Stomach (tissue), 9 donors: ENCODE results near the gene DGCR2. TPM values are rescaled to one million over a fixed set of nuclear protein-coding genes. Genes with fewer than 3 reads are reported as not detected.
"Not testable (repeated sequence)": the region's sequence is repeated elsewhere in the genome, so short reads cannot be mapped to it uniquely, and the experiment has no call there.

Experiments used
- DNase-seq, 2 donors: peaks; one replicate each; pipeline versions ENCODE4 v3.0.0 to v3.0.0-alpha.2; 2013 to 2019
- H3K27ac ChIP-seq, 5 donors: fragments of 200-600 bp in 4 of 5; sonication (generic) in 4 of 5; one replicate each; pipeline ENCODE4 v1.5.1; 2013 to 2019; ENCODE audit warnings: mild to moderate bottlenecking in 1 of 5, moderate library complexity in 1 of 5
- H3K27me3 ChIP-seq, 3 donors: fragments of 200-600 bp; sonication (generic); one replicate each; pipeline ENCODE4 v1.5.1; 2017 to 2019; ENCODE audit warnings: mixed run types in 1 of 3
- H3K36me3 ChIP-seq, 4 donors: fragments of 200-600 bp; sonication (generic); 1 replicate in 3 of 4; 2 replicates in 1 of 4; pipeline ENCODE4 v1.5.1; 2016 to 2019
- H3K4me1 ChIP-seq, 4 donors: fragments of 200-600 bp; sonication (generic); one replicate each; pipeline ENCODE4 v1.5.1; 2016 to 2019
- H3K4me3 ChIP-seq, 4 donors: fragments of 200-600 bp; sonication (generic) in 3 of 4; one replicate each; pipeline ENCODE4 v1.5.1; 2016 to 2019; ENCODE audit warnings: mild to moderate bottlenecking in 1 of 4
- H3K9me3 ChIP-seq, 4 donors: fragments of 200-600 bp; sonication (generic); one replicate each; pipeline ENCODE4 v1.5.1; 2016 to 2019
- EP300 ChIP-seq: sonication (generic); formaldehyde crosslinking; IDR thresholded peaks from one replicate; pipeline ENCODE4 v1.6.1; 2017; ENCODE audit warnings: antibody characterized with exemption
- POLR2A ChIP-seq, 4 donors: fragments of 450-650 bp; IDR thresholded peaks; one replicate each; pipeline ENCODE4 v1.6.1; 2016; ENCODE audit warnings: antibody characterized with exemption in 4 of 4, control low read depth in 2 of 4, mild to moderate bottlenecking in 1 of 4, moderate library complexity in 1 of 4
- POLR2AphosphoS5 ChIP-seq, 3 donors: sonication (generic); formaldehyde crosslinking; IDR thresholded peaks; one replicate each; pipeline ENCODE4 v1.6.1; 2016; ENCODE audit warnings: antibody characterized with exemption in 3 of 3
- WGBS, 5 donors: extraction: QIAGEN DNeasy Blood & Tissue Kit in 3 of 5; methylation state at CpG; one replicate each; pipeline versions ENCODE4 v1.1.5 to v1.1.7; 2013 to 2018; 5-methylcytosine and 5-hydroxymethylcytosine counted together
- intact Hi-C: fragments of 100-400 bp; cut with DNase I; formaldehyde crosslinking; loops from one replicate; pipeline ENCODE4 v1.15.1; 2023; ENCODE audit warnings: low total_unique reads
- polyA plus RNA-seq, 3 donors: library from polyadenylated mRNA; stranded (reverse); fragments of 200-250 nt; gene quantifications; one replicate each; pipeline ENCODE4 v1.2.3, GENCODE V29; 2013
- total RNA-seq, 5 donors: library from RNA; depleted of rRNA; stranded (reverse); fragments of >200 nt; gene quantifications; one replicate each; pipeline versions ENCODE4 v1.1.0 to v1.2.3, GENCODE V29; 2014 to 2016
- TF ChIP-seq, protein P1 (sequence below), 7 experiments: fragments of 450-650 bp in 4 of 7; fragments of 200-600 bp in 3 of 7; sonication (generic) in 3 of 7; IDR thresholded peaks; one replicate each; pipeline ENCODE4 v1.5.1; 2016 to 2019; ENCODE audit warnings: antibody characterized with exemption in 7 of 7, control low read depth in 2 of 7, mild to moderate bottlenecking in 1 of 7
- donor health status: healthy with polysubstance abuse.
- donor health status: Bipolar disorder and iron deficiency.
- donor health status: healthy.

Gene DGCR2
- total and polyA plus RNA-seq, 8 donors: 5.0 to 75.3 (median 35.6) TPM

DNA sequence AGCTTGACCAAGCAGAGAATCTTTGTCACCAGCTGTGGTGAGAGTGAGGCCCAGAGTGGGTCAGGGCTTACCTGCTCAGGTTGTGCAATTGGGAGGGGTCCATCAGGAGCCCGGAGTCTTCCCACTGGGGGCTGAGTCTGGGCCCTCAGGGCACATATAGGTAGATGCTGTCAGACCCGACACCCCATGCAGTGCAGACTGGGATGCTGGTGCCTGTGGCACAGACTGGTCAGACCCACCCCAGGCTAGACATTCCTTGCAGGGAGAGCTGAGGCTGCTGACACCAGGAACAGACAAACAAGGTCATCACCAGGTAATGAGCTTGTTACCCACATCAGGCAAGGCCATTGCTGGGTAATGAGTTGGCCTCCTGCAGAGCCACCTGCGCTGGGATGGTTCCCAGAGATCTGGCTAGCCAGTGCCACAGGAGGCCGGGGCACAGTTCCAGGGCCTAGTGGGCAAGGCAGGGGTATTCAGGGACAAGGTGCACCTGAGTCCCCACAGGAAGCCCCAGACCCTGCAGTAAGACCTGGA is 97.2 kb downstream of the DGCR2 start:
- 75 to 93% (median 81%) methylated on average over 4 of the region's 4 CpGs; no CpG with 5 or more reads in 1 of the 5 donors for WGBS, 5 donors
- DNase-seq, H3K9me3 ChIP-seq, H3K36me3 ChIP-seq, H3K4me3 ChIP-seq, H3K27ac ChIP-seq, H3K4me1 ChIP-seq, intact Hi-C loops: not testable (repeated sequence)
- H3K27me3 ChIP-seq: peaks cover 0 to 69% (median 11%) of the 10 kb centered on the region in 3 donors

GRCh38 chr22:19023931-19024330 is 98.3 kb downstream of the DGCR2 start:
- H3K36me3 ChIP-seq, intact Hi-C loops, H3K4me1 ChIP-seq, H3K4me3 ChIP-seq, H3K27ac ChIP-seq, H3K9me3 ChIP-seq, DNase-seq: not testable (repeated sequence)
- peaks cover 0 to 67% (median 4%) of the 10 kb centered on the region in 3 donors for H3K27me3 ChIP-seq
- 78 to 89% (median 87%) methylated on average over 4 to 9 of the region's 10 CpGs for WGBS, 5 donors

GRCh38 chr22:19022755-19023154 is 99.5 kb downstream of the DGCR2 start:
- H3K27me3 ChIP-seq: peaks cover 0 to 67% (median 3%) of the 10 kb centered on the region in 3 donors

GRCh38 chr22:19019679-19020032 is 102.6 kb downstream of the DGCR2 start:
- intact Hi-C loops: no loop called here
- 41 to 59% (median 53%) methylated on average over 5 to 7 of the region's 7 CpGs for WGBS, 5 donors

More at GRCh38 chr22:19022755-19023154, 99.5 kb downstream of the DGCR2 start:
- WGBS, 5 donors: 51 to 65% (median 58%) methylated on average over 6 to 8 of the region's 8 CpGs
- intact Hi-C loops: no loop called here
- Histone ChIP-seq H3K4me3 (no peak overlapping the region), H3K9me3 (no peaks in the 10 kb centered on the region), H3K36me3 (no peaks in the 10 kb centered on the region), H3K27ac (no peak overlapping the region), H3K4me1 (no peaks in the 10 kb centered on the region)
- DNase-seq: no peak
- TF ChIP-seq POLR2A (IDR thresholded peaks at IDR 0.05) (no peak), EP300 (no peak), POLR2AphosphoS5 (IDR thresholded peaks at IDR 0.05) (no peak)
- TF ChIP-seq, protein P1, sequence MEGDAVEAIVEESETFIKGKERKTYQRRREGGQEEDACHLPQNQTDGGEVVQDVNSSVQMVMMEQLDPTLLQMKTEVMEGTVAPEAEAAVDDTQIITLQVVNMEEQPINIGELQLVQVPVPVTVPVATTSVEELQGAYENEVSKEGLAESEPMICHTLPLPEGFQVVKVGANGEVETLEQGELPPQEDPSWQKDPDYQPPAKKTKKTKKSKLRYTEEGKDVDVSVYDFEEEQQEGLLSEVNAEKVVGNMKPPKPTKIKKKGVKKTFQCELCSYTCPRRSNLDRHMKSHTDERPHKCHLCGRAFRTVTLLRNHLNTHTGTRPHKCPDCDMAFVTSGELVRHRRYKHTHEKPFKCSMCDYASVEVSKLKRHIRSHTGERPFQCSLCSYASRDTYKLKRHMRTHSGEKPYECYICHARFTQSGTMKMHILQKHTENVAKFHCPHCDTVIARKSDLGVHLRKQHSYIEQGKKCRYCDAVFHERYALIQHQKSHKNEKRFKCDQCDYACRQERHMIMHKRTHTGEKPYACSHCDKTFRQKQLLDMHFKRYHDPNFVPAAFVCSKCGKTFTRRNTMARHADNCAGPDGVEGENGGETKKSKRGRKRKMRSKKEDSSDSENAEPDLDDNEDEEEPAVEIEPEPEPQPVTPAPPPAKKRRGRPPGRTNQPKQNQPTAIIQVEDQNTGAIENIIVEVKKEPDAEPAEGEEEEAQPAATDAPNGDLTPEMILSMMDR (IDR thresholded peaks at IDR 0.05): no peak

GRCh38 chr22:19019029-19019678 is 103.1 kb downstream of the DGCR2 start:
- Histone ChIP-seq H3K4me3 (no peak overlapping the region), H3K4me1 (no peaks in the 10 kb centered on the region), H3K9me3 (no peaks in the 10 kb centered on the region), H3K27ac (no peak overlapping the region), H3K36me3 (no peaks in the 10 kb centered on the region), H3K27me3 (peaks cover 0 to 64% (median 0%) of the 10 kb centered on the region in 3 donors)
- intact Hi-C loops: no loop called here
- DNase-seq: no peak
- WGBS, 5 donors: 87 to 92% (median 89%) methylated on average over 13 to 19 of the region's 19 CpGs
- no peak for TF ChIP-seq POLR2A (IDR thresholded peaks at IDR 0.05)
- no peak for TF ChIP-seq EP300
- TF ChIP-seq, protein P1 (IDR thresholded peaks at IDR 0.05): no peak
- no peak for TF ChIP-seq POLR2AphosphoS5 (IDR thresholded peaks at IDR 0.05)

More at GRCh38 chr22:19019679-19020032, 102.6 kb downstream of the DGCR2 start:
- Histone ChIP-seq H3K27me3 (peaks cover 0 to 68% (median 0%) of the 10 kb centered on the region in 3 donors), H3K4me1 (no peaks in the 10 kb centered on the region), H3K9me3 (no peaks in the 10 kb centered on the region), H3K27ac (no peak overlapping the region), H3K4me3 (no peak overlapping the region), H3K36me3 (no peaks in the 10 kb centered on the region)
- TF ChIP-seq, protein P1 (IDR thresholded peaks at IDR 0.05): no peak
- DNase-seq: no peak
